GM21723 (cell line): ENCODE results near the gene SCRN2.

Experiments
- ATAC-seq: cut with Tn5 transposase; IDR thresholded peaks from one replicate; pipeline ENCODE4 v1.9.1; 2021; ENCODE audit warnings: mild to moderate bottlenecking, moderate library complexity; ENCODE audit not compliant: unreplicated experiment

The SCRN2 gene

DNA sequence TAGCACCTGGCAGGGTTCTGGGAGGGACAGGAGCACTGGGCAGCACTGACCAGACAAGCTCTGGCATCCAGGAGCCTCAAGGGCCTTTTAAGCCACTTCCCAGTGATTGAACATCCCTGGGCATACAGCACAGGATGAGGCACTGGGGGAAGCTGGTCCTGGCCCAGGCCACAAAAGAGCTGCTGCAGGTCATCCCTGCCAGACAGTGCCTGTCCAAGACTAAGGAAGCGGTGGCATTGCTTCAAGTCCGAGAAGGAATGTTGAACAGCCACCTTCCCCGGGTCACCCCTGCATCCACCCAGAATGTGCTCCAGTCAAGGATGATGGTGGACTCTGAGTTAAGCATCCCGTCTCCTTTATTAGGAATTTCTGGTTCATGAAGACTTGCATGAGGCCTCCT is 18.3 kb downstream of the SCRN2 start:
- no peak for ATAC-seq

GRCh38 chr17:47821424-47822391 is 19.4 kb downstream of the SCRN2 start, which contains the start of gene OSBPL7:
OSBPL7 (minus strand) TSS chr17:47821794; CDS start chr17:47820278, 1,516 bp downstream.
- peak; percentile 82 for ATAC-seq

GRCh38 chr17:47821031-47821423 is 20.0 kb downstream of the SCRN2 start:
- ATAC-seq = no peak

DNA sequence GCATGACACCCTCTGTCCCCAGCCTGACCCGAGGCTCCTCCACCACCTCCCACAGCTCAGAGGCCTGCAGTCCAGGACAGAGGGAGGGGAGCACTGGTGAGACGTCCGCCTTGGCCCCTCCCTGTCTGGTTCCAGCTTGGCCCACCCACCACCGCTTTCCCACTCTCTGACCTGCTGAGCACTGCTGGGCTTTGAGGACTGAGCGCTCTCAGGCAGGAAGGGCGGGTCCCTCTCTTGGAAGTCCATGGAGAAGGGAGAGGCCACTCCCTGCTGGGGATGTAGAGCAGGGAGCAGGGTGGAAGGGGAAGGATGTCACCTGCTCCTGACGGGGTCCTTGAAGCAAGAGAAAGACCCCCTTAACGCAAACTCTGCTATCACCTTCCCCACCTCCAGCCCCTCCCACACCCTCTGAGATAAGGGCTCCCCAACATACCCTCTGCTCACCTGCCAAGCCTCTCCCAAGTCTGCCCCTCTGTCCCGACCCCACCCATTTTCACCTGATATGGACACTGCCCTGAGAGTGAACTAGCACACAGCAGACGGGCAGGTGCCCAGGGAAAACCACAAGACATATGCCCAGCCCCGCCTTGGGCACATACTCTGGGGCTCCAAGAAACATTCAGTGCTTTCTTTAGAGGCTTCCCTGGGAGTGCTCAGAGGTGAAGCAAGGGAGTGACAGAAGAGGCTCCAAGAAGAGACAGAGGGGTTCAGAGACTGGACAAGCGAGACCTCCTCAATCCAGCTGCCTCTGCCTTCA is 20.9 kb downstream of the SCRN2 start:
- no peak for ATAC-seq

DNA sequence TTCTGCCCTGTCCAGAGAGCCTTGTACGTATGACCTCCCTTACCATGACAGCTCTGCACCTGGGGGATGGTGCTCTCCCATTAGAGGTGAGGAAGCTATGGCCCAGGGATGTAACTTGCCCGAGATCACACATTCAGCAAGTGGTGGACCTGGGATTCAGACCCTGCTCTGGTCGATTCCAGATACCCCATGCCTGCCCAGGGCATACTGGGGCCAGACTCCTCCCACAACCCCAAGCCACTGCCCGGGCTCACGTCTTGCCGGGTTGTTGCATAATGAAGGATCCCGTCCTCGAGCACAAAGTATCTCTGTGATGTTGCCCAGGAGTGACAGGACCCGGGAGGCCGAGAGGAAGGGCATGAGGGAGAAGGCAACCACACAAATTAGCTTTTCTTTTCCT is 21.6 kb downstream of the SCRN2 start:
- ATAC-seq = no peak

DNA sequence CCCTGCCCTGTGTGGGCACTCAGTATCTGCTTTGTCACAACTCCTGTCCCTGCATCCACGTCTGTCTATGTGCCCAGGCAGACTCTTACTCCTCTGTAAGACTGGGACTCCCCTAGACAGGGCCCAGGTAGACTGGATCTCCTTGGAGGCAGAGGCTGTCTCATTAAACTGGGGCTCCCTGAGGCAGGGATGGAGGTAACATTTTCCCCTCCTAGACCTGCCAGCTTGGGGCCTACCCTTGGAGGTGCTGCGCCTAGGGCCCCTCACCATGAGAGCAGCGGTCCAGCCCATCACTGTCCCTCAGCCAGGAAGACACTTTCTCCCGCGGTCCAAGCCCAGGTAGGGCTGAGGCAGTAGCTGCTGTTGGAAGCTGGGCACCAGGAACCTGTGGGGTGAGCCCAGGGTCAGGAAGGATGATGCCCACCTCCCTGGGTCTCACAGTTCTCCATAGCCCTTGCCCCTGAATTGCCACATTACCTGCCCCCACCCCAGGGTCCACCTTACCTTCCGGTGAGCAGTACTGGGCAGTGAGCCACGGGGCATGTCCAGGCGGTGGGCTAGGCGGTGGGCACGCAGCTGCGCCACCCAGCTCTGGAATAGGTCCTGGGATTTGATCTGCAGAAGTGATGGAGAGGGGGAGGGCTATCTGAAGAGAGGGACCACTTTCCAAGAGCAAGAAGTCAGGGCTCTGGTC is 22.9 kb downstream of the SCRN2 start:
- no peak for ATAC-seq

DNA sequence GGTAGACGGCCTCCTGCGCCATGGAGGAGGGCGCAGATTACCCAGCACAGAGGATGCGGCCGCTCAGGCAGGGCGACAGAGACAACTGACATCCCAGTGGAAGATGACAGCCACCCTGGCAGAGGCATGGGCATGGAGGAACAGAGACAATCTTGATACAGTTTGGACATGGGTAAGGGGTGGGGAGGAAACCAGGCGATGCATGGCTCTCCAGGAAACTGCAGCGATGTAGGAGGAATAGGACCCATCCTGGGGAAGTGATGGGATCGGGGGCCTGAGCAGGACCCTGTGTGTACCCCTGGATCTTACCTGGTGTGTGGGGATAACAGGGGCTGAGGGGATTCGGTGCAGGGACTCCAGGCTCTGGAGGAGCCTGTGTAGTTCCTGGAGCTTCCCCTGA is 24.1 kb downstream of the SCRN2 start:
- no peak for ATAC-seq

- ATAC-seq = no peak
These were observed 24.9 kb downstream of the SCRN2 start for GRCh38 chr17:47816111-47816735.

DNA sequence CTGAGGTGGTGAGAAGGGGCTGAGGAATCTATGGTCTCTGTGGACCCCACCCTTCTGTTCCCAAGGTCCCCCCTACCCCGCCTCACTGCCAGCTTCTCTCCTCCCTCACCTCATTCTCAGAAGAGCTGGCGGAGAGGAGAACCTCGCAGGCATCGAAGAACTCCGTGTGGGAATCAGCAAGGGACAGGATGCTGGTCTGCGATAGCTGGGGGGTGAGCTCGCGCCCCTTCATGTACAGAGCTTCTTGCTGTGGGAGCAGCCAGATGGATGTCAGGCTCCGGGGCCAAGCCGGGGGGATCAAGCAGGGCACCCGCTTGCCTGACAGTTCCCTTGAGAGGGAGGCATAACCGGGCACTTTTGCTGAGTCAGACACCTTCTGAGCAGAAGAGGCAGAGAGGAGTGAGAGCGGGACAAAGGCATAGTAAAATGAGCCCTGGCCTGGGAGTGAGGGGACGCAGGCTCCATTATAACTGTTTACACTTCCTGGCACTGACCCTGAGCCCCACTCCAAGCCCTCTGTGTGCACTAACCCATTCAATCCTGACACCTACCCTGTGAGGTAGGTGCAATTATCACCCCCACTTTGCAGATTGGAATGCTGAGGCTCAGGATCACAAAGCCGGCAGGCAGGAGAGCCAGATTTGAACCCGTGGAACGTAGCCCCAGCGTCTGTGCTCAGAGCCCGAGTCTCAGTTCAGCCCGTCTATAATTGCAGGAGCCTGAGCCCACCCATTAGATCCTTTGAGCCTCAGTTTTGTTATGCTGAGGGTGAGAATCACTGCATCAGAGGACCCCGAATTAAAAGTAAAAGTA is 25.8 kb downstream of the SCRN2 start:
- ATAC-seq = no peak

- ATAC-seq = no peak
These were observed 27.5 kb downstream of the SCRN2 start for GRCh38 chr17:47813512-47814031.

DNA sequence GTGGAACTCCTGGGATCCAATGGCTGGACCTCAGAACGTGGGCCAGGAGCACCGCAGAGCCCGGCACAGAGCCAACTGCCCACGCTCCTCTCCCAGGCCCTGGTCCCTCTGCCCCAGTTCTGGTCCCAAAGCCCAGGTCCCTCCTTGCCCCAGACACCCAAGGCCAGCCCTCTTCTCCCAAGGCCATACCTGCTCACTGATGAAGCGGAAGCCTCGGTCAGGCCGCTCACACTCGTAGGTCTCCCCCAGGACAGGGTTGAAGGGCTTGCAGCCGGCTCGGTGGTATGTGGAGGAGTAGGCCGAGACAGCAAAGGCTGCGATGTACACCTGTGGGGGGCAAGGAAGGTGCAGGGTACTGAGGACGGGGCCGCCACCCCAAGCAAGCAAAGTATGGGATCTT is 28.0 kb downstream of the SCRN2 start:
- no peak for ATAC-seq

DNA sequence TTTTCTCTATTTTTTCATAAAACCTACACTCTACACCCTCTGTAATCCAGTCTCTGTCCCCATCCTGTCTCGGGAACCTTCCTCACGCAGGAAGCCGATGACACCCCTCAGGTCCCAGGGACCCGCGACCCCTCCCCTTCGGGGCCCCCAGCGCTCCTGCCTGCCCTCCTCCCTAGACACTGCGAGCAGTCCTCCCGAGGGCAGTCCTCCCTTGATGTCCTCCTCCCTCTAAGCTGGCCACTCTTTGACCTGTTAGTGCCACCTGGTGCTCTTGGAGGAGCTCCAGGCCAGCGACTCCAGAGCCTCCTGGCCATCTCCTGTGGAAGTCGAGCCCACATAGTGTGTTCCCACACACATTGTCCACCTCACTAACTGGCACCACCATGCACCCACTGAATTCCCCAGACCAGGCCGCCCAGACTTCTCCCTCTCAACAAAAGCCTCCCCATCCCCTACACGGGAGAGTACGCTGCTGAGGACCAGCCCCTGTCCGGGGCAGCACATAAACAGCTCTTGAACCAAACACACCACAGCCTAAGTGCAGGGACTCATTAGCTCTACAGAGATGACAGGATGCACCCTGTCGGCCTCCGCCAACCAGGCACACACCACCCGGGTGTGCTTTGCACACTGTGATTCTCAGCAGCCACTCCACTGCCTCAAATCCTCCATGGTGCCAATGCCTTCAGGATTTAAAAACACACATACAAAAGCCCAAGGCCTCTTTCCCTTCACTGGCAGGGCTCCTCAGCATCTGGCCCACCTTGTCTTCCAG is 28.7 kb downstream of the SCRN2 start:
- no peak for ATAC-seq

DNA sequence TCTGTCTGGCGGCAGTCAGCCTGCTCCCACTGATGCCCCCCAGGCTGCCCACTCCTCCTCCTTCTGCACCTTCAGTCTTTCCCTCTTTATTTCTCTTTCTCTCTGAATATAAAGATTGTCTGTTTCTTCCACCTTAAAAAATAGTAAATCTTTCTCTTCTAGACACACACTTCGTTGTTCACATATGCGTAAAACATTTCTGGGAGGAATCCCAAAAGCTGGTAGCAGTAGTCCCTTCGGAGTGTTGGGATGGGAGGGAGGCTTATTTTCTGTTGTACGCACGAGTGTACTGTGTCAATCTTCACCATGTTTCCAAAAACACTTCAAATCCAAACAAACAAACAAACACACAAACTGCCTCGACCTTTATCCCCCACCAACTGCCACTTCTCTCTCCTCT is 29.4 kb downstream of the SCRN2 start:
- no peak for ATAC-seq

- ATAC-seq = no peak
These were observed 30.0 kb downstream of the SCRN2 start for GRCh38 chr17:47810901-47811635.

- no peak for ATAC-seq
These were observed 30.8 kb downstream of the SCRN2 start for GRCh38 chr17:47810200-47810821.

DNA sequence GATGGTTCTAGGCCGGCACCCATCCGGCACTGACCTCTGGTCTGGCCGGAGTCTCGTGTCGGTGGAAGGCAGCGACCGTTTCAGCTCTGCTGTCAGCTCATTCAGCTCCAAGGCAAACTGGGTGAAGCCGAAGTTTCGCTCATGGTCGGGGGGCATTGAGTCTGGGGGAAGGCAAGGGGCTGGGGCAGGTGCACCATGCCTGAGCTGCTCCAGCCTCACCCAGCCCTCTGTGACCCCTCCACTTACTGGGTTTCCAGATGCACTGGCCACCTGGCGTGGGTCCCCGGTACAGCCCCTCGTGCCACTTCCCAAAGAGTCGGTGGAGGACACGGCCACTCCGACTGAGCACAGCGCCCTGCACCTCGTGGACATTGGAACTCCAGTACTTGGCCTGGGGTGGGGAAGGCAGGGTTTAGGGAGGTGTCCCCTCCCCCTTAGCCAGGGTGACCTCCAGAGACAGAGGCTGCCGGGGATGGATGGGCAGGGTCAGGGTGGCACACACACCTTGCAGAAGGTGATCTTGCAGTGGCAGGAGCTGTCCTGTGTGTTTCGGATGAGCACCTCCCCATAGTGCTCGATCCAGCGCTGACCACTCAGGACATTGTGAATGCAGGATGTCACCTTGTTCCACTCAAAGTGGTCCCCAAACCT is 32.1 kb downstream of the SCRN2 start:
- no peak for ATAC-seq

DNA sequence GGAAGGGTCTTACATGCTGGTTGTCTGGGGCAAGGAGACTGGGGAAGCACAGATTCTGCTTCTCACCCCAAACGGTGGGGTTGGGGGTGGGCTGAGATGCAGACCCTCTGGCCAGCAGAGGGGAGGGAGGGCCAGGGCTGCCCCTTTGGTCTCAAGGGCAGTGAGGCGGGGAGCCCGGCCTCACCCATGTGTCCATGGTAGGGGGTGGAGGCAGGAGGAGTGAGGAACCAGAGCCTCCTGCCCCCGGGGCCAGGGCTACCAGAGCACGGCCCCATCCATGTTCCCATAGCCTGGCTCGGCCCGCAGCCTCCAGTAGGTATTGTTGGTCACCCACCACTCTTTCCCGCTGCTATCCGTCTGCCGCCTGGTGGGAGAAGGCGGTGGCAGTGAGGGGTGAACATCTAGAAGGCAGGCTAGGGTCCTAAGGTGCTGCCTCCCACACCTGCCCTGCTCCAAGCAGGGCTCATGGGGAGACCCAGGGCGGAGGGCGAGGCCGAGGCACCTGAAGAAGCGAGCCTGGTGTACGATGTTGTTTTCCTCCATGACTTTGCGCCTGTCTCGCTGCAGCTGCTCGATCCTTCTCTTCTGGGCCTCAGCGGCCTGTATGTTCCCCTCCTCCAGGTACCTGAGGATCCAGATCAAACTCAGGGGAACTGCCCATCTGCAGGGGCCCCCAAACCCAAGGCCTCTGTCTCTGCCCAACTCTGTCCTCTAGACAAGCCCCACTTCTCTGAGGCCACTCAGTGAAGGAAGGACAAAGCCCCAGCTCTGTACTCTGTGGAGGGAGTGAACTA is 32.8 kb downstream of the SCRN2 start:
- no peak for ATAC-seq
